Suppressor macrophage (primary cell): Measurements from ENCODE around the gene C1QBP.
"Not testable (repeated sequence)": the region's sequence is repeated elsewhere in the genome, so short reads cannot be mapped to it uniquely, and the experiment has no call there.

Source experiments
- DNase-seq, 4 experiments: peaks; one replicate each; pipeline ENCODE4 v3.0.0-alpha.2; 2020 to 2022

The C1QBP gene

GRCh38 chr17:5431949-5432556 is 6.9 kb downstream of the C1QBP start:
- DNase-seq = no peak

GRCh38 chr17:5431234-5431633 is 7.7 kb downstream of the C1QBP start:
- DNase-seq = not testable (repeated sequence)

GRCh38 chr17:5430413-5430999 is 8.4 kb downstream of the C1QBP start:
- no peak for DNase-seq

- no peak for DNase-seq
Observed at GRCh38 chr17:5429191-5429887, 9.6 kb downstream of the C1QBP start.

- DNase-seq = no peak
Observed at GRCh38 chr17:5425826-5426225, 13.1 kb downstream of the C1QBP start.

GRCh38 chr17:5424909-5425308 is 14.0 kb downstream of the C1QBP start:
- DNase-seq = no peak

- no peak for DNase-seq
Observed at GRCh38 chr17:5422505-5422904, 16.4 kb downstream of the C1QBP start.

- DNase-seq = peak; percentile 84 to 94 (median 90)
Observed at GRCh38 chr17:5419959-5420653, 18.8 kb downstream of the C1QBP start, which contains the start of gene RPAIN. Gene RPAIN (plus strand): TSS chr17:5420182. CDS start chr17:5420211, 29 bp downstream.

- DNase-seq = peak; percentile 95 to 98 (median 96)
Observed at GRCh38 chr17:5419356-5419958, 19.5 kb downstream of the C1QBP start, which contains the start of gene NUP88. Gene NUP88 (minus strand): TSS chr17:5419662. CDS start chr17:5419650, 12 bp downstream.

- peak; percentile 37 to 62 (median 50) for DNase-seq
Observed at GRCh38 chr17:5418858-5419355, 20.0 kb downstream of the C1QBP start.

- no peak for DNase-seq
Observed at GRCh38 chr17:5416901-5417300, 22.1 kb downstream of the C1QBP start.

GRCh38 chr17:5413682-5414081 is 25.3 kb downstream of the C1QBP start:
- DNase-seq = peak in 3 of 4 experiments; percentile 28 to 61 (median 49)

- no peak for DNase-seq
Observed at GRCh38 chr17:5410594-5411272, 28.2 kb downstream of the C1QBP start.

- DNase-seq = no peak
Observed at GRCh38 chr17:5408186-5408585, 30.8 kb downstream of the C1QBP start.

GRCh38 chr17:5405400-5405799 is 33.6 kb downstream of the C1QBP start:
- DNase-seq = no peak

- no peak for DNase-seq
Observed at GRCh38 chr17:5399767-5400166, 39.2 kb downstream of the C1QBP start.

GRCh38 chr17:5396612-5397011 is 42.3 kb downstream of the C1QBP start:
- no peak for DNase-seq

GRCh38 chr17:5391678-5392077 is 47.3 kb downstream of the C1QBP start:
- DNase-seq = no peak
